ENCODE measurements around the gene DHX30.
A peak's percentile ranks its signal among the peaks of the same experiment; 100 is the strongest.
"Not testable (repeated sequence)": the region's sequence is repeated elsewhere in the genome, so short reads cannot be mapped to it uniquely, and the experiment has no call there.

DHX30 gene, protein sequence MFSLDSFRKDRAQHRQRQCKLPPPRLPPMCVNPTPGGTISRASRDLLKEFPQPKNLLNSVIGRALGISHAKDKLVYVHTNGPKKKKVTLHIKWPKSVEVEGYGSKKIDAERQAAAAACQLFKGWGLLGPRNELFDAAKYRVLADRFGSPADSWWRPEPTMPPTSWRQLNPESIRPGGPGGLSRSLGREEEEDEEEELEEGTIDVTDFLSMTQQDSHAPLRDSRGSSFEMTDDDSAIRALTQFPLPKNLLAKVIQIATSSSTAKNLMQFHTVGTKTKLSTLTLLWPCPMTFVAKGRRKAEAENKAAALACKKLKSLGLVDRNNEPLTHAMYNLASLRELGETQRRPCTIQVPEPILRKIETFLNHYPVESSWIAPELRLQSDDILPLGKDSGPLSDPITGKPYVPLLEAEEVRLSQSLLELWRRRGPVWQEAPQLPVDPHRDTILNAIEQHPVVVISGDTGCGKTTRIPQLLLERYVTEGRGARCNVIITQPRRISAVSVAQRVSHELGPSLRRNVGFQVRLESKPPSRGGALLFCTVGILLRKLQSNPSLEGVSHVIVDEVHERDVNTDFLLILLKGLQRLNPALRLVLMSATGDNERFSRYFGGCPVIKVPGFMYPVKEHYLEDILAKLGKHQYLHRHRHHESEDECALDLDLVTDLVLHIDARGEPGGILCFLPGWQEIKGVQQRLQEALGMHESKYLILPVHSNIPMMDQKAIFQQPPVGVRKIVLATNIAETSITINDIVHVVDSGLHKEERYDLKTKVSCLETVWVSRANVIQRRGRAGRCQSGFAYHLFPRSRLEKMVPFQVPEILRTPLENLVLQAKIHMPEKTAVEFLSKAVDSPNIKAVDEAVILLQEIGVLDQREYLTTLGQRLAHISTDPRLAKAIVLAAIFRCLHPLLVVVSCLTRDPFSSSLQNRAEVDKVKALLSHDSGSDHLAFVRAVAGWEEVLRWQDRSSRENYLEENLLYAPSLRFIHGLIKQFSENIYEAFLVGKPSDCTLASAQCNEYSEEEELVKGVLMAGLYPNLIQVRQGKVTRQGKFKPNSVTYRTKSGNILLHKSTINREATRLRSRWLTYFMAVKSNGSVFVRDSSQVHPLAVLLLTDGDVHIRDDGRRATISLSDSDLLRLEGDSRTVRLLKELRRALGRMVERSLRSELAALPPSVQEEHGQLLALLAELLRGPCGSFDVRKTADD

DNA sequence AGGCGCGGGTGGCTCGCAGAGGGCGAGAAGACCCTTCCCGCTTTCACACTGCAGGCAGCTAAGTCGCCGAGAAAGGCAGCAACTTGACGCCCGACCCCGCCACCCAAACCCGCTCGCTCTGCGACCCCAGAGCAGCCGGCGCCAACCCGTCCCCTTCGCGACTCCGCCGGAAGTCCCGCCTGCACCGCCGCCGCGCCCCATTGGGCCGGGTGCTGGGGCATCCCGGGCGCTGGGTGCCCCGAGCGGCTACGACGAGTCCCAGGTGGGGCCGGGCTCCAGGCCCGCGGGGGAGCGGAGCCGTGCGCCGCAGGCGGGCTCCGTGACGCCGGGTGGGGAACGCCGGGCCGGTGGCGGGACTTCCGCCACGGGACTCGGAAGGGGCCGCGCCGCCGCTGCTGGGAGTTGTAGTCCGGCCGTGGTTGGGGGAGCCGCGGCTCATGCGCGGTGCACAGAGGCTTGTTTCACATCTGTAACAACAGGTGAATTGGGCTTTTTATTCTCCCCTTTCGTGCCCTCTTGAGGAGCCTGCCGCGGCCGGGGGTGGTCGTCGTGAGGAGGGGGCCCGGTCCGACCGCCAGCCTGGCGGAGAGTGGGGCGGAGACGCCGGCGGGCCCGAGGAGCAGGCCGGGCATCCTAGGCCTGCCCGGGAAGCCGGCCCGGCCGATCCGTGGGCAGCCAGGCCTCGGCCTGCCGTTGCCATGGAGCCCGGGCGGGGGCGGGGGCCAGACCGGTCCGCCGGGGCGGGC is at the start of gene DHX30:
Gene DHX30 (plus strand): TSS at position 405 of the 746 bp plus-strand sequence. CDS start 7,546 bp downstream, outside the sequence.
- DNase-seq (ENCODE audit: insufficient read length, low spot score) (peak; percentile 74), FAIRE-seq (peak; percentile 23)

DNA sequence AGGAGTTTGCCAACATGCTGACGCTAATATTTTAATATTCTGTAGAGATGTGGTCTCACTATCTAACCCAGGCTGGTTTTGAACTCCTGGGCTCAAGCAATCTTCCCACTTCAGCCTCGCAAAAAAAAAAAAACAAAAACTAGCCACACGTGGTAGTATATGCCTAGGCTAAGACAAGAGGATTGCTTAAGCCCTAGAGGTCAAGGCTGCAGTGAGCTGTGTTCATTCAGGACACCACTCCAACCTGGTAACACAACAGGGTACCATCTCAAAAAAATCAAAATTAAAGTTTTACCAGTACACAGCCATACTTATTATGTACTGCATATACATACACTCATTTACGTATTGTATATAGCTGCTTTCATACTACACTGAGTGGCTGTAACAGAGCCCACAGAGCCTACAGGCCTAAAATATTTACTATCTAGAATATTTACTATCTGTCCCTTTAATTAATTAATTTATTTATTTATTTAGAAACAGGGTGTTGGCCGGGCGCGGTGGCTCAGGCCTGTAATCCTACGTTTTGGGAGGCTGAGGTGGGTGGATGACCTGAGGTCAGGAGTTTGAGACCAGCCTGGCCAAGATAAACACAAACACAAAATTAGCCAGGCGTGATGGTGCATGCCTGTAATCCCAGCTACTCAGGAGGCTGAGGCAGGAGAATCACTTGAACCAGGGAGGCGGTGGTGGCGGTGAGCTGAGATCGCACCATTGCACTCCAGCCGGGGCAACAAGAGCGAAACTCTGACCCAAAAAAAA is 44.5 kb upstream of the DHX30 start:
- DNase-seq (ENCODE audit: insufficient read length, low spot score) (no peak), FAIRE-seq (no peak)

DNA sequence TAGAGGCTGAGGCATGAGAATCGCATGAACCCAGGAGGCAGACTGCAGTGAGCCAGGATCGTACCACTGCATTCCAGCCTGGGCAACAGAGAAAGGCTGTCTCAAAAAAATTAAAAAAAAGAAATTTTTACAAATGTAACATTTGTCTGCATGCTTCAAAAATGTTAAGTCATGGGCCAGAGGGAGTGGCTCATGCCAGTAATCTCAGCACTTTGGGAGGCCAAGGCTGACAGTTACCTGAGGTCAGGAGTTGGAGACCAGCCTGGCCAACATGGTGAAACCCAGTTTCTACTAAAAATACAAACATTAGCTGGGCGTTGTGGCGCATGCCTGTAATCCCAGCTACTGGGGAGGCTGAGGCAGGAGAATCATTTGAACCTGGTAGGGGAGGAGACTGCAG is 42.7 kb upstream of the DHX30 start:
- not testable (repeated sequence) for FAIRE-seq; DNase-seq (ENCODE audit: insufficient read length, low spot score)

DNA sequence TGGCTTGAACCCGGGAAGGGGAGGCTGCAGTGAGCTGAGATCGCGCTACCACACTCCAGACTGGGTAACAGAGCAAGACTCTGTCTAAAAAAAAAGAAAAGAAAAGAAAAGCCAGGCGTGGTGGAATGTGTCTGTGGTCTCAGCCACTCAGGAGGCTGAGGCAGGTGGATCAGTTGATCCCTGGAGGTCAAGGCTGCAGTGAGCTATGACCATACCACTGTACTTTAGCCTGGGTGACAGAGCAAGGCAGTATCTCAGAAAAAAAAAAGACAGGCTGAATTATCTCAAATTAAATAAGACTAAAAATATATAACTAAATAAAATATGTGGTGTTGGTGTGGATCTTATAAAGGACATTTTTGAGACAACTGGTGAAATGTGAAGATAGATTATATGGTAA is 41.9 kb upstream of the DHX30 start:
- DNase-seq (ENCODE audit: insufficient read length, low spot score) (no peak), FAIRE-seq (no peak)

DNA sequence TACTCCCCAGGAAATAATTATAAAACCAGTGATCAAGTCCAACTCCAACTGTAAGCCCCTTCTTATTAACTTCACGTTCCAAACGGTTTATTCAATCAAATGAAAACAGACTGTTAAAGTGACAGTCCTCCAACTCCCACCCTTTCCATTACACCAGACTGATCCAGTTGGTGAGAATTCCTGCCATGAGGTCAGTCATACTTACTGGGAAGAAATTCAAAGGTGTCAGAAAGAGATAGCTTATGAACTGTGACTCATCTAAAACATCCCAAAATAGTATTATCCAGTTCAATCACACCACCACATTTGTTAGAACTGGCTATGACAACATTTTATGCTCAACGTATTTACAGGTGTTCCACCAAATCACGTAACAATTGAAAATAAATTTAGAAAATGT is 40.7 kb upstream of the DHX30 start:
- FAIRE-seq (no peak), DNase-seq (ENCODE audit: insufficient read length, low spot score) (no peak)

DNA sequence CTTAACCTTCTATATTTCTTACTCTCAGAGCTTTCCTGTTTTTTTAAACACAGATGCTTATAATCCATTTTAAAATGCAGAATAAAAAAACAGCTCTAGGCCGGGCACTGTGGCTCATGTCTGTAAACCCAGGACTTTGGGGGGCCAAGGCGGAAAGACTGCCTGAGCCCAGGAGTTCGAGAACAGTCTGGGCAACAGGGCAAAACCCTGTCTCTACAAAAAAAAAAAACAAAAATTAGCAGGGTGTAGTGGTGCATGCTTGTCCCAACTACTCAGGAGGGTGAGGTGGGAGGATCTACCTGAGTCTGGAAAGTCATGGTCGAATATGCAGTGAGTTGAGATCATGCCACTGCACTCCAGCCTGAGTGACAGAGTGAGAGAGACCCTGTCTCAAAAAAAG is 36.8 kb upstream of the DHX30 start:
- no peak for FAIRE-seq
- no peak for DNase-seq (ENCODE audit: insufficient read length, low spot score)

DNA sequence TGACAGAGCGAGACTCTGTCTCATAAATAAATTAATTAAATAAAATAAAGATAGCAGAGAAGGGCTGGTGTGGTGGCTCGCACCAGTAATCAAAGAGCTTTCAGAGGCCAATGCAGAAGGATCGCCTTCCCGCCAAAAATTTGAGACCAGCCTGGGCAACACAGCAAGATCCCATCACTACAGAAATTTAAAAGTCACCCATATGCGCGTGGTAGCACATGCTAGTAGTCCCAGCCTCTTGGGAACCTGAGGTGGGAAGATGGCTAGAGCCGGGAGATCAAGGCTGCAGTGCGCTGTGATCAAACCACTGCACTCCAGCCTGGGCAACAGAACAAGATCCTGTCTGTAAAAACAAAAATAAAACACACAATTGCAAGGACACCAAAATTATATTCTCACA is 30.9 kb upstream of the DHX30 start:
- FAIRE-seq = no peak
- DNase-seq (ENCODE audit: insufficient read length, low spot score) = no peak

DNA sequence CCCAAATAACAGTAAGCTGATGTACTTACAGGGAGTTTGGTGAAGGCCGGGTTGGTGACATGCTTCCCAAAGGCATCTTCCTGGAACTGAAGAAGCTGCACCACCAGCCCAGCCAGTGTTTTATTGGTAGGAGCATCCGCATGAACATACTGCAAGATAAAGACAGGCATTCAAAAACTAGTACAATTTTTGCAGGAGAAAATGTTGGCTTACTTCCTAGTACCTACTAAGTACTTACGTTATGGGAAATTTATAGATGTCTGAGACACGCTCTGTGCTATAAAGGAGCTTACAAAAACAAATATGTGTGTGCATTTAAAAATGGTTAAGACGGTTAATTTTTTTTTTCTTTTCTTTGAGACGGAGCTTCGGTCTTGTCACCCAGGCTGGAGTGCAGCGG is 30.1 kb upstream of the DHX30 start:
- FAIRE-seq = no peak
- DNase-seq (ENCODE audit: insufficient read length, low spot score) = no peak

DNA sequence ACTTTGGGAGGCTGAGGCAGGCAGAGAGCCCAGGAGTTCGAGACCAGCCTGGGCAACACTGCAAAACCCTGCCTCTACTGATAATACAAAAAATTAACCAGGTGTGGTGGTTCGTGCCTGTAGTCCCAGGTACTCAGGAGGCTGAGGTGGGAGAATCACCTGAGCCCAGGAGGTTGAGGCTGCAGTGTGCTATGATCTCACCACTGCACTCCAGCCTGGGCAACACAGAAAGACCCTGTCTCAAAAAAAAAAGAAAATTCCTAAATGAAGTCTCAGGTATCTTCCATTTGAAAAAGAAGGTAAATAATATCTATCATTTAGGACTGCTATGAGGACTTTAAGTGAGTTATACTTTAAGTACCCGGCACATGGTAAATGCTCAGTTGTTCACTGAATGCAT is 24.2 kb upstream of the DHX30 start:
- no peak for DNase-seq (ENCODE audit: insufficient read length, low spot score)

DNA sequence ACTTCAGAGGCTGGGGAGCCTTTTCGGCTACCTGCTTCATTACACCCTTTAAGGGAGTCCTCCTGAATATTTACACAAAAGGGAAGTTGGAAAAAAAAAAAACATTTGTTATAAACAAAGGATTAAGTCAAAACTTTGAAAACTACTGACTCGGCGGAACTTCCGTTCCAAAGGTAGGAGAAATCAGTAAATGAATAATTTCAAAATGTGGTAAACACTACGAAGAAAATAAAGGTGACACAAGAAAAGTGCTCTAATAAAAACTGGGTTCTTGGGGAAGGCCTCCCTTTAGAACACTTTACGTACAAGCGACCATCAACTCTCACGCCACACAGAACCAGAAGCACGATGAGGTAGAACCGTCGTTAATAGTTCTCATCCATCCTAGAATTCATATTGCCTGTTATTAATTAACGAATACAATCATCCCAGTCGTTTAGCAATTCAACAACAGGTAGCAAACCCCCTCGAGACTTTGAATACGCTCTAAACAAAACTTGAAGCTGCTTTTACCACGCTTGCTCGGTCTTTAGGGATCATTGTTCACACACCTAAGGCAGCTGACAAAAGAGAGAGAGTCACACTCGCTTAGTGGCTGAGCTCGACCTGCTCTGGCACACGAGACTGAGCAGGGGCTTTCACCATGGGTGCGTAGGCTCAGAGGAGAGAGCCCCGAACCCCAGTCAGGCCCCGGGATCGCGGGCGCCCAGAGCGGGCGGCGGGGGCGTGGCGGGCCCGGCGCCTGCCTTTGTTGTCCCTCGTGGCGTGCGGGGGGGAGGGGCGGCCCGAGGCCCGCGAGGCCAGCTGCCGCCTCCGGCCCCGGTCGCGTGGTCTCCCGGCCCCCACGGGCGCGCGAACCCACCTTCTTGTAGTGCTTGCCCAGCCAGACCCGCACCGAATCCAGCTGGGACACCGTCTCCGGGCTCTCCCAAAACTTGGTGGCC is 21.9 kb upstream of the DHX30 start:
- DNase-seq (ENCODE audit: insufficient read length, low spot score) (peak; percentile 36), FAIRE-seq (no peak)

More for the DNA sequence above, 24.2 kb upstream of the DHX30 start:
- no peak for FAIRE-seq

DNA sequence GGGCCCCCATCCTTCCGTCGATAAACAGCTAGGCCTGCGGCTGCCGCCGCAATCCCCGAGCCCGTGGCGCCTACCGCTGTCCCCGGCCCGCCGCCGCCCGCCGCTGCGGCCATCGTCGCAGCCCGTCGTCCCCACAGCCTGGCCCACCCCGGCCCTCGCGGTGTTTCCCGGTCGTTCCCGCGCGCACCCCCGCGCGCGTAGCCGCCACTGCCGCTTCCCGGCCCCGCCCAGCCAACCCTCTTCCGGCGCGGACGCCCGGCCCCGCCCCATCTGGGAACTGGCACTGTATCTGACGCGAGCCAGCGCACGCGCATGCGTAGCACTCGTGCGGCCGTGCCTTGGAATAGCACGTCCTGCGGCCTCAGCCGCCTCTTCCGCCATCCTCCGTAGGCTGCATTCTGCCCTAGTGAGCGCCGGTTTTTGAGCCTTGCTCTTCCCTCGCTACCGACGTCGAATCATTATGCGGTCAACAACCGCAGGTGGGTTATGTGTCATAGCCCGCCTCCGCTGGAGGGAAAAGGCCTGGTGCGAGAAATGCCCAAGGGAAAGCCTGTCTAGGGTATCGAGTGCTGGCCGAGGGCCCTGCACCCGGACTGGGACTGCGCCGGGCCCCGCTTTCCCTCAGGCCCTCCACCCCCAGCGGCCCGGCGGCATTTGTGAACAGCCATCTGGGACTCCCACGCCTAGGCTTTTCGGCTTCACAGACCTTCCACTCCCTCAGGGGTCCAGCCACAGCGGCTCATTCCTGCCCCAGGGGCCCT is 21.1 kb upstream of the DHX30 start, which contains the start of gene SMARCC1:
Gene SMARCC1 (minus strand): TSS at position 209 of the 761 bp plus-strand sequence. CDS start 96 bp downstream, at position 113.
- DNase-seq (ENCODE audit: insufficient read length, low spot score) = peak; percentile 97
- FAIRE-seq = peak; percentile 92

DNA sequence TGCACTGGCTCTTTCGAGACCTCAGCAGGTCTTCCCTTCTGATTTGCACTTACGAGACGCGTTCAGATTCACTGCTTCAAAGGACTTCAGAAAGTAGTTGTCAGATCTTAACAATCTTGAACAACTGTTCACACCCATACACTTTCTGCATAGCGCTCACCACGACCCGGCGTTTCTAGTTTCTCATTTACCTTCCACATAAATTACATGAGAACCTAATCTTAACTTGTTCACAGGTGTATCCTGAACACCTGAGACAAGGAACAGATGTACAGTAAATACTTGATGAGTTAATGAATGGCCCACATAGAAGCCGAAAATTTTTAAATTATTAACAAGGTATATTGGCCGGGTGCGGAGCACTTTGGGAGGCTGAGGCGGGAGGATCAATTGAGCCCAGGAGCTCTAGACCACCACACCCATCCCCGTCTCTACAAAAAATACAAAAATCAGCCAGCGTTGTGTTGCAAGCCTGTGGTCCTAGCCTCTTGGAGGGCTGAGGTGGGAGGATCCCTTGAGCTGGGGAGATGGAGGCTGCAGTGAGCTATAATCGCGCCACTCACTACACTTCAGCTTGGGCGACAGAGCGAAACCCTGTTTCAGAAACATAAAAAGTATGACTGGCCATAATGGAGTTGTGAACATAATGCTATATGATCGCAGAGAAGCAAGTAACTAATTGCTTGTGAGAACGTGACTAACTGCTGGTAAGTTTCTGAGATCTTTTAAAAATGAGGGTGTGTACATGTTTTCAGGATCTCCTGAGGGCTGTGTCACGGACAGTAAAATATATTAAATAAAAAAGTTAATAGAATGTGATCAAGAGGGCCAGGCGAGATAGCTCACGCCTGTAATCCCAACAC is 20.3 kb upstream of the DHX30 start:
- FAIRE-seq = no peak
- DNase-seq (ENCODE audit: insufficient read length, low spot score) = no peak

DNA sequence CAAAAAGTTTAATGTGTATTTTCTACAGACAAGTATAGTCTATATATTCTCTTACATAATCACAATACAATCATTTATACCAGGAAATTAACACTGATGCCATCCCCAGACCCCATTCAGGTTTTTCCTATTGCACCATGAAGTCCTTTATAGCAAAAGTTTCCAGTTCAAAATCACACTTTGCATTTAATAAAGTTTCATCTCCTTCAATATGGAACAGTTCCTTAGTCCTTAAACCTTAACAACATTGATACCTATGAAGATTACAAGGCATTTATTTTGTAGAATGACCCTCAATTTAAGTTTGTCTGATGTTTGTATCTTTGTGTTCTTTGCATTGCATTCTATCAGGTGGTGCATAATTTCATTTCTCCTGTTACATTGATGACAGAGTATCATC is 19.3 kb upstream of the DHX30 start:
- FAIRE-seq = no peak
- no peak for DNase-seq (ENCODE audit: insufficient read length, low spot score)

DNA sequence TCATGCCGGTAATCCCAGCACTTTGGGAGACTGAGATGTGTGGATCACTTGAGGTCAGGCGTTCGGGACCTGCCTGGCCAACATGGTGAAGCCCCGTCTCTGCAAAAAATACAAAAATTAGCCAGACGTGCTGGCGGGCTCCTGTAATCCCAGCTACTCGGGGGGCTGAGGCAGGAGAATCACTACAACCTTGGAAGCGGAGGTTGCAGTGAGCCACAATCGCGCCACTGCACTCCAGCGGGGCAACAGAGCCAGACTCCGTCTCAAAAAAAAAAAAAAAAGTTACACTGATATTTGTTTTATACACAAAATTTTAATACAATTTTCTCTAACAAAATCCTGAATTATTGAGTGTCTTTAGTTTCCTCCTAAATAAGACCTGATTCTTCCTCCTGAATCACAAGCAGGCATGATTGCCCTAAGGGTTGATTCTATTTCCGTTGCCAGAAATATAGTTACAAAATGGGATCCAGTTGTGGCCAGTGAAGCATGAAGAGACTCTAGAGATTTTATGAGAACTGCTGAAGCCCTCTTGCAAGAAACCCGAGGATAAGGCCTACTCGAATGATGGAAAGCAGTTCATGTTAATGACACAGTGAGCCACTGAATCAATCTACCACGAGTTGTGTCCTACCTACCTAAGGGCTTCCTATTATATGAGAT is 11.6 kb upstream of the DHX30 start:
- FAIRE-seq = no peak
- no peak for DNase-seq (ENCODE audit: insufficient read length, low spot score)

DNA sequence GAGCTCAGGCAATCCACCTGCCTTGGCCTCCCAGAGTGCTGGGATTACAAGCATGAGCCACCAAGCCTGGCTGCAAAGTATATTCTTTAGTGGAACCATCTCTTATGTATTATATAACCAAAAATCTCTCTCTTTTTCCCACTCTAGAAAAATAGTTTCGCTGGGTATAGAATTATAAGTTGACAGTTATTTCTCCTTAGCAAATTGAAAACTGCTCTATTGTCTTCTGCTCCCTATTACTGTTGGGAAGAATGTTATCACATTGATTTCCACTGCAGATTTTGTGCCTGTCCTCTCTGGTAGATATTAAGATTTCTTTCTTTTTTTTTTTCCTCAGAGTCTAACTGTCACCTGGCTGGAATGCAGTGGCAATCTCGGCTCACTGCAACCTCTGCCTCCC is 10.2 kb upstream of the DHX30 start:
- FAIRE-seq (no peak), DNase-seq (ENCODE audit: insufficient read length, low spot score) (no peak)

DNA sequence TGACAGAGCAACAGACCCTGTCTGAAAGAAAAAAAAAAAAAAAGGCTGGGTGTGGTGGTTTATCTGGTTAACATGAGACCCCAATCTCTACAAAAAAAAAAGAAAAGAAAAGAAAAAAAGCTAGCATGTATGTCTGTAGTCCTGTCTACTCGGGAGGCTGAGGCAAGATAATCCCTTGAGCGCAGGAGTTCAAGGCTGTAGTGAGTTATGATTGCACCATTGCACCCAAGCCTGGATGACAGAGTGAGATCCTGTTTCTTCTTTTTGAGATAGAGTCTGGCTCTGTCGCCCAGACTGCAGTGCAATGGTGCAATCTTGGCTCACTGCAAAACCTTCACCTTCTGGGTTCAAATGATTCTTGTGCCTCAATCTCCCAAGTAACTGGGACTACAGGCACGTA is 8.4 kb upstream of the DHX30 start:
- FAIRE-seq (no peak), DNase-seq (ENCODE audit: insufficient read length, low spot score) (no peak)
